LNCAP (cell line): ENCODE data around the gene COL6A2.

Source experiments
- CTCF ChIP-seq: fragments of 450-650 bp; IDR thresholded peaks from 2 replicates; pipeline ENCODE4 v1.5.1; 2017; ENCODE audit warnings: mild to moderate bottlenecking

COL6A2 gene

GRCh38 chr21:46144464-46145070, 46.7 kb downstream of the COL6A2 start:
- no peak for TF ChIP-seq CTCF

GRCh38 chr21:46145159-46145839, 47.4 kb downstream of the COL6A2 start:
- no peak for TF ChIP-seq CTCF

GRCh38 chr21:46145840-46146691, 48.2 kb downstream of the COL6A2 start:
- no peak for TF ChIP-seq CTCF

- no peak for TF ChIP-seq CTCF
These were observed 48.9 kb downstream of the COL6A2 start for GRCh38 chr21:46146856-46147255.

GRCh38 chr21:46147429-46147828, 49.5 kb downstream of the COL6A2 start:
- TF ChIP-seq CTCF: peak; percentile 59

- TF ChIP-seq CTCF: no peak
These were observed 50.2 kb downstream of the COL6A2 start for GRCh38 chr21:46148106-46148505.

GRCh38 chr21:46149205-46149901, 51.4 kb downstream of the COL6A2 start:
- TF ChIP-seq CTCF: no peak
